ENCODE results near the gene NCAN. TPM values are rescaled to one million over a fixed set of nuclear protein-coding genes. Genes with fewer than 3 reads are reported as not detected.

The NCAN gene
- total and polyA plus RNA-seq, 2 of the 8 experiments (the other 6 are each of a cell fraction or from before 2014, with no cell fraction given): 2.7 TPM

DNA sequence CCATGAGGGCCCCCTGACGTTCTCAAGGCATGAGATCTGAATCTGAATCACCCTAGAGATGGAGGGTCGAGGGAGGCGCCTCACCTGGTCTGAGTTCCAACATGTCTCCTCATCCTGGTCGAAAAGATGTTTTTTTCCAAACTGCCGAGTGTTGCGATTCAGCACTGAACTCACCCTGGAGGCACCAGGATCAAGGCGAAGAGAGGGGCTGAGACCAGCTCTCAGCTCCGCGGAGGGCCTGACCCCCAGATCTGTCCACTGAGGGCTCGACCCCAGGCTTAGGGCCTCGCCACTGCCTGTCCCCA lies 9.1 kb upstream of the NCAN start:
- Histone ChIP-seq H4K8ac (ENCODE audit: extremely low read depth, insufficient read depth, low read length) (0 out of 2 replicates have a peak overlapping the region, but pooled peaks have one; percentile 75), H3K9ac (replicated peaks in 1 of 4; ENCODE audit: extremely low read depth in 1 of 4, low read depth in 3 of 4, low read length in 3 of 4) (peak overlapping the region; percentile 60 to 86 (median 72)), H3K9me3 (ENCODE audit: insufficient read depth in 2 of 2, low read depth in 1 of 2, low read length in 1 of 2) (no peaks in the 10 kb centered on the region), H3K4me1 (replicated peaks in 1 of 4; ENCODE audit: control insufficient read depth in 3 of 4, insufficient read depth in 4 of 4, low read length in 3 of 4) (peaks cover 0 to 6% (median 0%) of the 10 kb centered on the region in 4 experiments; a peak in 2 of 7 replicates), H4K5ac (ENCODE audit: insufficient read length, low read depth, low read length) (no peak overlapping the region), H3K14ac (ENCODE audit: insufficient read length) (no peak overlapping the region), H3K23me2 (ENCODE audit: low read depth, low read length) (peaks cover 11% of the 10 kb centered on the region), H3K56ac (replicated peaks; ENCODE audit: insufficient read length, low read depth, low read length) (no peak overlapping the region), H2AFZ (ENCODE audit: low read length) (no peak overlapping the region), H3K27ac (ENCODE audit: low read depth, low read length) (no peak overlapping the region), H3K79me2 (ENCODE audit: control insufficient read depth in 1 of 2, insufficient read depth in 2 of 2, low read length in 2 of 2) (no peaks in the 10 kb centered on the region), H3K23ac (ENCODE audit: insufficient read length) (no peak overlapping the region), H4K20me1 (replicated peaks in 1 of 2; ENCODE audit: control insufficient read depth in 1 of 2, insufficient read depth in 2 of 2, low read length in 2 of 2) (peaks cover 2 to 10% of the 10 kb centered on the region in 2 experiments), H4K91ac (replicated peaks; ENCODE audit: insufficient read length, low read length) (peak overlapping the region; percentile 15), H3K27me3 (replicated peaks in 1 of 4; ENCODE audit: control insufficient read depth in 3 of 4, extremely low read depth in 1 of 4, insufficient read depth in 3 of 4, low read length in 3 of 4) (peaks cover 0 to 34% (median 32%) of the 10 kb centered on the region in 4 experiments; a peak in 6 of 7 replicates), H3K79me1 (ENCODE audit: low read depth, low read length) (no peaks in the 10 kb centered on the region; the same call in 1 of the 2 replicates), H3K18ac (ENCODE audit: extremely low read depth, low read length) (no peak overlapping the region), H3K4me3 (ENCODE audit: extremely low read depth in 1 of 4, insufficient read depth in 2 of 4, low read depth in 3 of 4, low read length in 4 of 4) (peak overlapping the region; percentile 78 to 92 (median 88)), H2BK20ac (ENCODE audit: low read length) (0 out of 2 replicates have a peak overlapping the region, but pooled peaks have one; percentile 21), H3K4ac (replicated peaks; ENCODE audit: insufficient read length, low read depth, low read length) (no peak overlapping the region), H2BK5ac (ENCODE audit: low read depth, low read length) (peak overlapping the region; percentile 10; the same call in 1 of the 2 replicates), H2BK12ac (ENCODE audit: low read depth, low read length) (no peak overlapping the region), H2BK15ac (ENCODE audit: low read length) (no peak overlapping the region), H2BK120ac (replicated peaks; ENCODE audit: low read depth, low read length) (no peak overlapping the region), H2AK5ac (ENCODE audit: low read depth, low read length) (no peak overlapping the region), H3K36me3 (ENCODE audit: control insufficient read depth in 2 of 4, insufficient read depth in 4 of 4, low read length in 3 of 4) (peaks cover 0 to 10% (median 5%) of the 10 kb centered on the region in 4 experiments; a peak in 4 of 8 replicates), H3K4me2 (ENCODE audit: insufficient read depth in 1 of 2, low read depth in 2 of 2, low read length in 2 of 2) (peak overlapping the region; percentile 76 to 88)
- CTCF ChIA-PET (ENCODE audit: partially characterized antibody): interaction anchor here (0.6 to 1.4 kb wide), 13 partner anchors 9 to 197 kb away, joined by 3 to 4 read pairs (median 3); partner anchors contain the start of gene TM6SF2
- DNase-seq (ENCODE audit: low read depth in 1 of 2, low spot score in 2 of 2) (no peak), FAIRE-seq (no peak)
- 34% methylated on average over 11 of the region's 11 CpGs; no CpG with 5 or more reads in 1 of the 2 experiments for WGBS, 2 experiments (ENCODE audit: extremely low coverage in 1 of 2, insufficient coverage in 1 of 2, insufficient read length in 1 of 2, insufficient replicate concordance in 2 of 2, low coverage in 1 of 2, low lambda C conversion rate in 2 of 2, missing lambda C conversion rate in 1 of 2)
- POLR2A ChIA-PET (ENCODE audit: partially characterized antibody): interaction anchor here (1.2 to 5.9 kb wide), 4 partner anchors 9 to 58 kb away, joined by 3 to 45 read pairs (median 20); partner anchors contain the start of genes BORCS8, NCAN and RFXANK
- TF ChIP-seq HDAC6 (IDR thresholded peaks at IDR 0.05; ENCODE audit: low read depth, low read length) (no peak), KDM4A (IDR thresholded peaks at IDR 0.05; ENCODE audit: low read depth, low read length, severe bottlenecking) (peak; percentile 11)
